Retina (tissue), 1 donor: ENCODE measurements around the gene TBC1D30.
"Not testable (repeated sequence)": the region's sequence is repeated elsewhere in the genome, so short reads cannot be mapped to it uniquely, and the experiment has no call there.

ENCODE experiments used
- DNase-seq: peaks from one replicate; pipeline ENCODE4 v3.0.0-alpha.2; 2016

The TBC1D30 gene

GRCh38 chr12:64824500-64825142, at the start of gene TBC1D30:
TSS of gene TBC1D30 (plus strand) at chr12:64824647. CDS start at chr12:64824880, 233 bp downstream.
- DNase-seq: peak; percentile 89

GRCh38 chr12:64775147-64775736, 49.2 kb upstream of the TBC1D30 start:
- not testable (repeated sequence) for DNase-seq

- DNase-seq: no peak
Measured at GRCh38 chr12:64779354-64779974, 45.0 kb upstream of the TBC1D30 start.

DNA sequence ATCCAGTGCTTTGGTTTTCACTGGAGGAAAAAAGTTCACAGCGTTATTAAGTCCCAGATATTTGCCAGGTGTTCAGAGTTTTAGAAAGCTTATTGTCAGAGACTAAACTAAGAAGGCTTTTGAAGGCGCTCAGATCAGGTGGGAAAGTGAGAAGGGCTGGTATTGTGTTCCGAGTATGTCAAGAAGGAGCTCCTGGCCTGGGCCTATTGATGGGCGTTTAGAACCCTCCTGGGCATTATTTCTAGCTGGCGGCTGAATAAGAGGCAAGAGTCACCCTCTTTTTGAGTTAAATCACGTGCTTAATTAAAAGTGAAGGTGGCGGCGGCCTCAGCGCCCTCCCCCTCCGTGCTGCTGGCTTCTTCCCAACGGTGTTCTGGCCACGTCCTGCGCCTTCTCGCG, 44.3 kb upstream of the TBC1D30 start:
- peak; percentile 70 for DNase-seq

GRCh38 chr12:64780531-64781279, 43.7 kb upstream of the TBC1D30 start:
- peak; percentile 80 for DNase-seq

DNA sequence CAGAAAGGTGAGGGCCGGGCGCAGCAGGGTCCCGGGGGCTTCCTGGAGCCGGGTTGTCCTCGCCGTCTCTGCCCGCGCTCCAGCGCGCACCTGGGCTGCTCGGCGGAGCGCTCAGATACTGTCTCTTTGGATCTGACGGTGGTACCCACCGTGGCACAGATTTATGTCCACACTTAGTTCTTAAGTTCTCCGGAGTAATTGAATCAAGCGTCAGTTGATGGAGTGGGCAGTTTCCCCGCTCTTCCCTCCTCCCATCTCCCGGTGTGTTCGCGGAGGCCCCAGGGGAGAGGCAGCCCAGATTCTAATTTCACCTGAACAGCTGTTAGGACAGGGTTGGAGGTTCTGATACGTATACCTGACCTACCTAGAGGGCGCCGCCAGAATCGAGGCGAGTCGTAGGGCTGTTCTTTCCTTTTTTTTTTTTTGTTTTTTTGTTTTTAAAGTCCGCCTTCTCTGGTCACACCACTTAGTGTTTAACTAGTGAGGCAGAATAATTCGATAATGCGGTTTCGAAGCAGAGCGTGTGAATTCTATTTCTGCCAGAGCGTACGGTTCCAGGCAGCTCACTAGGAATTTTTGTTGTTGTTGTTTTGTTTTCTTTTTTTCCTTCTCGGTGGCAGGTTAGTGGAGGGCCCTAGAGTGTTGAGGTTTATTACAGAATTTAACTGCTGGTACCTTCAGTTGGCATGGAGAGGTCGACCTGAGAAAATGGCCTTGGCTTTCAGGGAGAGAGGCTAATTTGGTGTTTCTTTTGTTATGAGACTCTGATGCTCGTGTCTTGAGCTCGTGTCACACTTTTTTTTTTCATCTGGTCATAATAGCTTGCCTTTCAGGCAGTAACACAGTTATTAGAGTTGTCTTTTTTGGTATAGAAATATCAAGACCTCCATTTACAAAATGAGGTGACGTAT, 42.9 kb upstream of the TBC1D30 start:
- peak; percentile 83 for DNase-seq

GRCh38 chr12:64782191-64782876, 42.1 kb upstream of the TBC1D30 start:
- no peak for DNase-seq

DNA sequence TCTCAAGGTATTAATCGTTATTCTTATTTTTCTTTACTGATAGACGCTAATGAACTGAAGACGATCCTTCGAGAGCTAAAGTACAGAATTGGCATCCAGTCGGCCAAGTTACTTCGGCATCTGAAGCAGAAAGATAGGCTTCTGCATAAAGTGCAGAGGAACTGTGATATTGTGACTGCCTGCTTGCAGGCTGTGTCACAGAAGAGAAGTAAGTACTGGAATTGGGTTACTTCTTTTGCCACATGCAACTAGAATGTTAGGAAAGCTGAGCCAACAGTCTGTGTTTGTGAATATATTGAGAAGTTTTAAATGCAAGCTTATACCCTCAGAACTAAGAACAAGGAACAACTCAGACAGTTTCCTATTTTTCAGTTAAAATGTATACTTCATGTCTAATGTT, 38.6 kb upstream of the TBC1D30 start:
- no peak for DNase-seq

GRCh38 chr12:64790166-64790565, 34.3 kb upstream of the TBC1D30 start:
- DNase-seq: no peak

DNA sequence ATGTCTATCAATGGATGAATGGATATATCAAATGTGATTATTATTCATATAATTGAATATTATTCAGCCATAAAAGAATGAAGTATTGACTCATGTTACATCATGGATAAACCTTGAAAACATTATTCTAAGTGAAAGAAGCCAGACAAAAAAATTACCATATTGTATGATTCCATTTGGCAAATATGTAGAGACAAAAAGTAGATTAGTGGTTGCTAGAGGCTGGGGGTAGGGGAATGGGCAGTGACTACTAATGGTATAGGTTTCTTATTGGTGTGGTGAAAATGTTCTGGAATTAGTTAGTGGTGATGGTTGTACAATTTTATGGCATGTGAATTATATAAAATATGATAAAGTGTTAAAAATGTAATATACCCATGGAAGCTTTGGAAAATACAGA, 33.4 kb upstream of the TBC1D30 start:
- DNase-seq: no peak

DNA sequence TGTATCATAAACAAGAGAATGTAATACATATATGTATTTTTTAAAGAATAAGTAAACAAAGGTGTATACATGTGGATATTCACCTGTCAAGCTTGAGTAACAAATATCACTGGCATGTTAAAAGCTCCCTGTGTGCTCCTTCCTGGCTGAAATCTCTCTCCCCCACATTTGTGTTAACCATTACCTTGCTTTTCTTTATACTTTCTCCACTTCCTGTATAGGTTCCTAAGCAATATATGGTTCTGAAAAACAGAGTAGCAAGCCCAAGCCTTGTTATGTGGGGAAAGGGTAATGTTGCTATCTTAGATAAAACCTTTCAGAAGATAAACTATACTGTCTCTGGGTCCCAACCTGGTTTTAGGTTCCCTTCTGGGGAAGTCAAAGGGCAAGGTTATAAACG, 32.3 kb upstream of the TBC1D30 start:
- DNase-seq: no peak

DNA sequence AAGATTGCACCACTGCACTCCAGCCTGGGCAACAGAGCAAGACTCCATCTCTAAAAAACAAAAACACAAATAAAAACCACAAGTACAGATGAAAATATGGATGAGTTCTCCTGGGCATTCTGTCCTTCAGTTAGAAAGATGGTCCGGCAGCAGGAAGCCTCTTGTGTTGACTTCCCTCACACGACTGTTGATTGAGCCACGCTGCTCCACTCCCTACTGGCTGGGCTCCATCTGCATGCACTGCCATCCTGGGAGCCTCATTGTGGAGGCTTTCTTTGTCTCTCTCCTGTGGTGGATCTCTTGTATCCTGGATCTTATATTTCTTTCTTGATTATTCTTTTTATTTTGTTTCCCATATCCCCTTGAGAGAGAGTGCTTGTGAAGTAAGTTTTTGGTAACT, 30.8 kb upstream of the TBC1D30 start:
- no peak for DNase-seq

- no peak for DNase-seq
Measured at GRCh38 chr12:64794305-64794704, 30.1 kb upstream of the TBC1D30 start.

GRCh38 chr12:64796205-64796845, 28.1 kb upstream of the TBC1D30 start:
- DNase-seq: peak; percentile 31

GRCh38 chr12:64797156-64797555, 27.3 kb upstream of the TBC1D30 start:
- no peak for DNase-seq

- no peak for DNase-seq
Measured at GRCh38 chr12:64798165-64798564, 26.3 kb upstream of the TBC1D30 start.

- no peak for DNase-seq
Measured at GRCh38 chr12:64800640-64801039, 23.8 kb upstream of the TBC1D30 start.

DNA sequence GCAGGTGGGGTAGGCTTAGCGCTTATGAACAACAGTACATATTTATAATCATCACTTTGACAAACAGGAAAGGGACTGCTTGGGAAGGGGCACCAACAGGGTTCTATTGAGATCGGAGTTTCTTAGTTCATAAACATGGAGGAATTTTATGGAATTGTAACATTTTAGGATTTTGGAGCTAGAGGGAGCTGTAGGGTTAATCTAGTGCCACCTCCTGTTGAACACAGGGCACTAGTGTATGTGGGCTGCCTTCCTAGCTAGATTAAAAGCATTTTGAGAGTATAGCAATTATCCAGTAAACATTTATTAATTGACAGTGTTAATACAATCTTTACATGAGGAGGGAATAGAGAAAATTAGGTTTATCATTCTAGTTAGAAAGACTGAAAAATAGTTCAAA, 23.1 kb upstream of the TBC1D30 start:
- DNase-seq: no peak

DNA sequence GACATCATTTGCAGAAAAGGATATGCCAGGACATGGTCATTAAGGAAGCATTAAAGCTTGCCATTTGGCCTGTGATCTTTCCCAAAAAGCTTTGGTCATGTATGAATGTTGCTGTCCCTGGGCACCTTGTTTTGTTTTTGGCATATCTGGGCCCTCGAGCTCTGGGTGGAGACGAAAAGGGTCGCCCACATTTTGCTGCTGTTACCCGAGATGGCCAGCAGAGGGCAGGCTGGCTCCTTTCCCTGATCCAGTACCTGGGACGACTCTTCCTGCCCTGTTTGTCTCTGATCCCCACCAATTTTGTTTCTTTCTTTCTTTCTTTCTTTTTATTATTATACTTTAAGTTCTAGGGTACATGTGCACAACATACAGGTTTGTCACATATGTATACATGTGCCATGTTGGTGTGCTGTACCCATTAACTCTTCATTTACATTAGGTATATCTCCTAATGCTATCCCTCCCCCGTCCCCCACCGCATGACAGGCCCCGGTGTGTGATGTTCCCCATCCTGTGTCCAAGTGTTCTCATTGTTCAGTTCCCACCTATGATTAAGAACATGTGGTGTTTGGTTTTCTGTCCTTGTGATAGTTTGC, 22.2 kb upstream of the TBC1D30 start:
- DNase-seq: peak; percentile 72

DNA sequence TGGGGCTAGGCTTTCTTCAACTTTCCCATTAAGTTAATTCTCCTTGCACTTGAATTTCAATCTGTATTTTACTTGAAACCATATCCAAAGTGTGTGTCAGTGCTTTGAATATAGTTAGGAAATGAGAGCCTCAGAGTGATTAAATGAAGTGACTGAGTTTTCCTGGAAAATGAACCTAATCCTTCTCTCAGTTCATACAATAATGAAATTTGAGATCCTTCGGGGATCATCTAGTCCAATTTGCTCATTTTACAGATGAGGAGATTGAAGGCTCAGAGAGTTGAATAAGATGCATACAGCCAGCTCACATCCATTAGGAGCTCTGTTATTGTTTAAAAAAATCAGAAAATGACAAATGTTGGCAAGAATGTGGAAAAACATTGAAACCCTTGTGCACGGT, 18.3 kb upstream of the TBC1D30 start:
- no peak for DNase-seq
